Keratinocyte (primary cell): ENCODE measurements around the gene PEAK3.

Experiments used
- CTCF ChIP-seq, 3 experiments: IDR thresholded peaks in 1 of 3; conservative IDR thresholded peaks in 1 of 3; optimal IDR thresholded peaks in 1 of 3; 2 replicates in 2 of 3; 3 replicates in 1 of 3; pipeline versions ENCODE3 to v1.5.1; 2011; ENCODE audit warnings: low read length in 3 of 3, mild to moderate bottlenecking in 3 of 3, moderate library complexity in 2 of 3, control low read depth in 1 of 3, inconsistent platforms in 1 of 3; ENCODE audit not compliant: insufficient read depth in 2 of 3; ENCODE audit errors: extremely low read depth in 1 of 3
- EZH2 ChIP-seq: IDR thresholded peaks from one replicate; pipeline ENCODE4 v1.6.1; 2012; ENCODE audit warnings: inconsistent platforms, mild to moderate bottlenecking, low read length, moderate library complexity

GRCh38 chr19:2259336-2259735 is 22.6 kb downstream of the PEAK3 start:
- TF ChIP-seq CTCF (optimal IDR thresholded peaks at IDR 0.05 in 1 of 3, IDR thresholded peaks at IDR 0.05 in 1 of 3, conservative IDR thresholded peaks at IDR 0.05 in 1 of 3; ENCODE audit: extremely low read depth in 1 of 3, insufficient read depth in 2 of 3, low read length in 3 of 3) (no peak), EZH2 (no peak)
